Smooth muscle cell (in vitro differentiated cells): ENCODE measurements around the gene HOXA10. TPM values are rescaled to one million over a fixed set of nuclear protein-coding genes. Genes with fewer than 3 reads are reported as not detected.

Source experiments
- DNase-seq: peaks from one replicate; lab custom pipeline; 2025; ENCODE audit not compliant: unreplicated experiment; lab: John Stamatoyannopoulos, UW
- H2AFZ ChIP-seq: fragments of 200-600 bp; sonication (generic); 2 replicates; pipeline ENCODE4 v1.6.0; 2016; ENCODE audit warnings: antibody characterized with exemption, low read depth, mild to moderate bottlenecking
- H3F3A ChIP-seq: fragments of 200-600 bp; sonication (generic); 2 replicates; pipeline ENCODE4 v1.6.0; 2017; ENCODE audit warnings: antibody characterized with exemption, low read depth
- H3K27ac ChIP-seq: fragments of 200-600 bp; sonication (generic); 2 replicates; pipeline ENCODE4 v1.5.1; 2016; ENCODE audit warnings: low read depth, mild to moderate bottlenecking
- H3K27me3 ChIP-seq: fragments of 200-600 bp; sonication (generic); 2 replicates; pipeline ENCODE4 v1.6.1; 2016; ENCODE audit warnings: low read depth, mild to moderate bottlenecking
- H3K36me3 ChIP-seq: fragments of 200-600 bp; sonication (generic); 2 replicates; pipeline ENCODE4 v1.5.1; 2016; ENCODE audit warnings: low read depth
- H3K4me1 ChIP-seq: fragments of 200-600 bp; sonication (generic); 2 replicates; pipeline ENCODE4 v1.5.1; 2016; ENCODE audit warnings: low read depth
- H3K4me2 ChIP-seq: fragments of 200-600 bp; sonication (generic); 2 replicates; pipeline ENCODE4 v1.6.0; 2016; ENCODE audit warnings: mild to moderate bottlenecking
- H3K4me3 ChIP-seq: fragments of 200-600 bp; sonication (generic); 2 replicates; pipeline ENCODE4 v1.5.1; 2016; ENCODE audit warnings: mild to moderate bottlenecking
- H3K79me2 ChIP-seq: fragments of 200-600 bp; sonication (generic); 2 replicates; pipeline ENCODE4 v1.6.0; 2016; ENCODE audit warnings: low read depth, mild to moderate bottlenecking
- H3K9ac ChIP-seq: fragments of 200-600 bp; sonication (generic); 2 replicates; pipeline ENCODE4 v1.6.0; 2016; ENCODE audit warnings: low read depth
- H3K9me3 ChIP-seq: fragments of 200-600 bp; sonication (generic); replicated peaks from 2 replicates; pipeline ENCODE4 v1.5.1; 2016; ENCODE audit warnings: low read depth
- H4K20me1 ChIP-seq: fragments of 200-600 bp; sonication (generic); 2 replicates; pipeline ENCODE4 v1.6.0; 2016; ENCODE audit warnings: low read depth
- CTCF ChIP-seq: fragments of 200-600 bp; sonication (generic); IDR thresholded peaks from 2 replicates; pipeline ENCODE4 v1.5.1; 2017; ENCODE audit warnings: borderline replicate concordance, mild to moderate bottlenecking, antibody characterized with exemption; ENCODE audit not compliant: insufficient read depth, poor library complexity, severe bottlenecking
- WGBS: methylation state at CpG from one replicate; pipeline ENCODE4 v1.1.7; 2016; ENCODE audit warnings: low lambda C conversion rate; 5-methylcytosine and 5-hydroxymethylcytosine counted together
- microRNA counts: library from miRNA; unstranded; fragments of <30 nt; microRNA quantifications from one replicate; lab custom pipeline; 2016
- microRNA-seq: library from miRNA; unstranded; fragments of <30 nt; microRNA quantifications from one replicate; pipeline ENCODE4, GENCODE V29; 2016; ENCODE audit warnings: borderline number of aligned reads
- polyA plus RNA-seq: library from polyadenylated mRNA; unstranded; fragments of >200 nt; fragmentation: Nextera tagmentation; extraction: Ambion mirVana; gene quantifications from 2 replicates; pipeline ENCODE4 v1.2.1, GENCODE V29; 2016
- small RNA-seq: library from RNA; depleted of rRNA; stranded (forward); fragments of <200 nt; gene quantifications from one replicate; pipeline ENCODE3, GENCODE V24; 2014
- total RNA-seq: library from RNA; depleted of rRNA; stranded (reverse); fragments of >200 nt; gene quantifications from 2 replicates; pipeline ENCODE4 v1.2.3, GENCODE V29; 2014

The HOXA10 gene
- total and polyA plus RNA-seq, 2 experiments from 2014 or later, result 37.6 to 53.6 TPM

GRCh38 chr7:27123007-27123476 lies 51.1 kb downstream of the HOXA10 start:
- H3K4me3 ChIP-seq, result peak overlapping the region; percentile 28
- H2AFZ ChIP-seq, result no peak overlapping the region
- DNase-seq, result no peak
- no peaks in the 10 kb centered on the region for H3K36me3 ChIP-seq
- no peaks in the 10 kb centered on the region for H3K79me2 ChIP-seq
- H3K9me3 ChIP-seq, result no peaks in the 10 kb centered on the region
- H3K4me1 ChIP-seq, result no peaks in the 10 kb centered on the region
- TF ChIP-seq CTCF, result no peak
- no peaks in the 10 kb centered on the region for H3F3A ChIP-seq
- H3K9ac ChIP-seq, result no peak overlapping the region
- no peaks in the 10 kb centered on the region for H4K20me1 ChIP-seq
- H3K4me2 ChIP-seq, result peak overlapping the region; percentile 8
- H3K27ac ChIP-seq, result no peak overlapping the region
- peaks cover 100% of the 10 kb centered on the region for H3K27me3 ChIP-seq
- 12% methylated on average over 14 of the region's 14 CpGs for WGBS

GRCh38 chr7:27122077-27122910 lies 51.8 kb downstream of the HOXA10 start:
- Histone ChIP-seq H3K27me3 (peaks cover 100% of the 10 kb centered on the region), H3K9me3 (no peaks in the 10 kb centered on the region), H3F3A (no peaks in the 10 kb centered on the region), H4K20me1 (no peaks in the 10 kb centered on the region), H3K36me3 (no peaks in the 10 kb centered on the region), H2AFZ (no peak overlapping the region), H3K4me3 (peak overlapping the region; percentile 28), H3K4me2 (no peak overlapping the region), H3K9ac (no peak overlapping the region), H3K27ac (no peak overlapping the region), H3K4me1 (no peaks in the 10 kb centered on the region), H3K79me2 (no peaks in the 10 kb centered on the region)
- DNase-seq, result no peak
- TF ChIP-seq CTCF, result no peak
- 7% methylated on average over 42 of the region's 42 CpGs for WGBS

GRCh38 chr7:27121684-27122076 lies 52.4 kb downstream of the HOXA10 start:
- H3K4me1 ChIP-seq, result no peaks in the 10 kb centered on the region
- 33% methylated on average over 7 of the region's 7 CpGs for WGBS
- H4K20me1 ChIP-seq, result no peaks in the 10 kb centered on the region
- no peaks in the 10 kb centered on the region for H3K9me3 ChIP-seq
- peaks cover 100% of the 10 kb centered on the region for H3K27me3 ChIP-seq
- no peak overlapping the region for H3K27ac ChIP-seq
- H3K4me2 ChIP-seq, result no peak overlapping the region
- H2AFZ ChIP-seq, result no peak overlapping the region
- no peaks in the 10 kb centered on the region for H3K36me3 ChIP-seq
- no peak for DNase-seq
- no peak for TF ChIP-seq CTCF
- peak overlapping the region; percentile 28 for H3K4me3 ChIP-seq
- H3K9ac ChIP-seq, result no peak overlapping the region
- no peaks in the 10 kb centered on the region for H3F3A ChIP-seq
- no peaks in the 10 kb centered on the region for H3K79me2 ChIP-seq

MicroRNAs encoded within 50 kb of the gene (microRNA counts, 767-probe panel; counts per million panel counts)
- microRNA hsa-miR-196b-5p (lab: Ali Mortazavi, UCI), result 8,928 counts per million, percentile 68 among the panel's probes with 10 or more counts

Small RNA genes lying within 50 kb of the gene (microRNA-seq; reads per million reads assigned to microRNA genes)
- gene MIR196B, result 18,111 reads per million, percentile 96 among the genes with 10 or more reads in this experiment

Small RNA genes lying within 50 kb of the gene (small RNA-seq; reads per million reads assigned to genes)
- gene AC004080.5 (not detected), gene RF02140 (not detected), gene RF02141 (not detected)

Other genes with a start within 250 kb of the HOXA10 start
- 0.40 TPM in 1 of 2 replicates, not detected in the other for gene HOXA1, start 78.3 kb downstream of the HOXA10 start, total RNA-seq
- not detected in 2 replicates for gene HOXA1, start 78.3 kb downstream of the HOXA10 start, polyA plus RNA-seq
- gene HOXA2, start 71.6 kb downstream of the HOXA10 start, total RNA-seq, result not detected in 2 replicates
- not detected in 2 replicates for gene HOXA2, start 71.6 kb downstream of the HOXA10 start, polyA plus RNA-seq
- gene HOXA4, start 43.6 kb downstream of the HOXA10 start, total RNA-seq, result 1.4 TPM in 1 of 2 replicates, not detected in the other
- gene HOXA4, start 43.6 kb downstream of the HOXA10 start, polyA plus RNA-seq, result 0.22 TPM in 1 of 2 replicates, not detected in the other
- 0.67 and 2.1 TPM in 2 replicates for gene HOXA5, start 30.6 kb downstream of the HOXA10 start, total RNA-seq
- 0.11 and 0.98 TPM in 2 replicates for gene HOXA5, start 30.6 kb downstream of the HOXA10 start, polyA plus RNA-seq
- 0.58 TPM in 1 of 2 replicates, not detected in the other for gene HOXA6, start 26.5 kb downstream of the HOXA10 start, total RNA-seq
- 0.56 TPM in 1 of 2 replicates, not detected in the other for gene HOXA6, start 26.5 kb downstream of the HOXA10 start, polyA plus RNA-seq
- 0.13 TPM in 1 of 2 replicates, not detected in the other for gene HOXA3, start 21.7 kb downstream of the HOXA10 start, total RNA-seq
- gene HOXA3, start 21.7 kb downstream of the HOXA10 start, polyA plus RNA-seq, result 0.31 and 0.83 TPM in 2 replicates
- gene HOXA7, start 17.6 kb downstream of the HOXA10 start, total RNA-seq, result 0.72 TPM in 1 of 2 replicates, not detected in the other
- 1.2 and 1.6 TPM in 2 replicates for gene HOXA7, start 17.6 kb downstream of the HOXA10 start, polyA plus RNA-seq
- 22.9 and 35.8 TPM in 2 replicates for gene HOXA9, start 8.8 kb downstream of the HOXA10 start, total RNA-seq
- 12.6 and 19.2 TPM in 2 replicates for gene HOXA9, start 8.8 kb downstream of the HOXA10 start, polyA plus RNA-seq
- 18.2 and 20.3 TPM in 2 replicates for gene HOXA11, start 10.9 kb upstream of the HOXA10 start, total RNA-seq
- 25.2 and 27.7 TPM in 2 replicates for gene HOXA11, start 10.9 kb upstream of the HOXA10 start, polyA plus RNA-seq
- 14.2 and 21.6 TPM in 2 replicates for gene HOXA13, start 25.8 kb upstream of the HOXA10 start, total RNA-seq
- gene HOXA13, start 25.8 kb upstream of the HOXA10 start, polyA plus RNA-seq, result 6.2 and 10.0 TPM in 2 replicates
- 0.18 and 0.36 TPM in 2 replicates for gene EVX1, start 68.5 kb upstream of the HOXA10 start, total RNA-seq
- gene EVX1, start 68.5 kb upstream of the HOXA10 start, polyA plus RNA-seq, result 2.0 and 2.6 TPM in 2 replicates